GM12891 (cell line): ENCODE results near the gene TRNT1.

ENCODE experiments used
- POLR2A ChIP-seq: IDR thresholded peaks from 2 replicates; pipeline ENCODE4 v1.6.1; 2011; ENCODE audit warnings: low read depth, low read length, control low read depth
- POLR2AphosphoS5 ChIP-seq: IDR thresholded peaks from 2 replicates; pipeline ENCODE4 v1.6.1; 2011; ENCODE audit warnings: low read depth, low read length, control low read depth
- POU2F2 ChIP-seq: IDR thresholded peaks from 2 replicates; pipeline ENCODE4 v1.6.1; 2011; ENCODE audit warnings: low read depth, mild to moderate bottlenecking, control low read depth, low read length, moderate library complexity
- SPI1 ChIP-seq: IDR thresholded peaks from 2 replicates; pipeline ENCODE4 v1.6.1; 2011; ENCODE audit warnings: low read depth, low read length, control low read depth
- TAF1 ChIP-seq: IDR thresholded peaks from 2 replicates; pipeline ENCODE4 v1.6.1; 2011; ENCODE audit warnings: low read depth, low read length, control low read depth

GRCh38 chr3:3087716-3088465 is 38.8 kb upstream of the TRNT1 start:
- no peak for TF ChIP-seq POLR2A
- no peak for TF ChIP-seq SPI1
- no peak for TF ChIP-seq POLR2AphosphoS5
- TF ChIP-seq POU2F2, result no peak
- TF ChIP-seq TAF1, result no peak
